Measurements from ENCODE around the gene RPTOR. TPM values are rescaled to one million over a fixed set of nuclear protein-coding genes. Genes with fewer than 3 reads are reported as not detected.

RPTOR gene
- total RNA-seq, 3 donors from 2014 or later (not counting 1 experiment from before 2014, with no cell fraction given): 49.2 to 63.6 (median 55.4) TPM

GRCh38 chr17:80640366-80641084 lies 95.9 kb downstream of the RPTOR start:
- Mint-ChIP-seq H3K9me3 (no peaks in the 10 kb centered on the region), H3K4me3 (no peak overlapping the region), H3K27ac (no peak overlapping the region), H3K36me3 (no peaks in the 10 kb centered on the region), H3K27me3 (ENCODE audit: low read depth in 2 of 2) (no peaks in the 10 kb centered on the region), H3K4me1 (peaks cover 12 to 19% of the 10 kb centered on the region in 2 donors)
- no peaks in the 10 kb centered on the region for H3K4me1 ChIP-seq (ENCODE audit: control insufficient read depth, insufficient read depth, low read length)
- WGBS (ENCODE audit: insufficient coverage): 96% methylated on average over 19 of the region's 19 CpGs
- H3K4me3 ChIP-seq (ENCODE audit: low read length): no peak overlapping the region
- no peak for TF ChIP-seq CTCF (IDR thresholded peaks at IDR 0.05)
- no peaks in the 10 kb centered on the region for H3K27me3 ChIP-seq (ENCODE audit: control insufficient read depth, insufficient read depth, low read length)
- intact Hi-C loops (cut with micrococcal nuclease): no loop called here
- no peaks in the 10 kb centered on the region for H3K36me3 ChIP-seq (ENCODE audit: control insufficient read depth, insufficient read depth, low read length)
- DNase-seq (no peak), ATAC-seq (no peak)
- H3K27ac ChIP-seq (ENCODE audit: low read length): no peak overlapping the region
- H3K9me3 ChIP-seq (ENCODE audit: control insufficient read depth, insufficient read depth, low read length): no peaks in the 10 kb centered on the region

GRCh38 chr17:80643326-80644099 lies 98.9 kb downstream of the RPTOR start:
- no peaks in the 10 kb centered on the region for H3K4me1 ChIP-seq (ENCODE audit: control insufficient read depth, insufficient read depth, low read length)
- Mint-ChIP-seq H3K36me3 (no peaks in the 10 kb centered on the region), H3K4me3 (no peak overlapping the region), H3K27me3 (ENCODE audit: low read depth in 2 of 2) (no peaks in the 10 kb centered on the region), H3K9me3 (no peaks in the 10 kb centered on the region), H3K27ac (no peak overlapping the region), H3K4me1 (peaks cover 15 to 18% of the 10 kb centered on the region in 2 donors)
- no peaks in the 10 kb centered on the region for H3K36me3 ChIP-seq (ENCODE audit: control insufficient read depth, insufficient read depth, low read length)
- intact Hi-C loops (cut with micrococcal nuclease): no loop called here
- TF ChIP-seq CTCF (IDR thresholded peaks at IDR 0.05): no peak
- no peaks in the 10 kb centered on the region for H3K27me3 ChIP-seq (ENCODE audit: control insufficient read depth, insufficient read depth, low read length)
- ATAC-seq (no peak), DNase-seq (no peak)
- no peak overlapping the region for H3K27ac ChIP-seq (ENCODE audit: low read length)
- H3K9me3 ChIP-seq (ENCODE audit: control insufficient read depth, insufficient read depth, low read length): no peaks in the 10 kb centered on the region
- WGBS (ENCODE audit: insufficient coverage): 95% methylated on average over 19 of the region's 19 CpGs
- H3K4me3 ChIP-seq (ENCODE audit: low read length): no peak overlapping the region

GRCh38 chr17:80644536-80644935 lies 99.9 kb downstream of the RPTOR start:
- no peak overlapping the region for H3K4me3 ChIP-seq (ENCODE audit: low read length)
- H3K9me3 ChIP-seq (ENCODE audit: control insufficient read depth, insufficient read depth, low read length): no peaks in the 10 kb centered on the region
- H3K36me3 ChIP-seq (ENCODE audit: control insufficient read depth, insufficient read depth, low read length): no peaks in the 10 kb centered on the region
- intact Hi-C loops (cut with micrococcal nuclease): no loop called here
- DNase-seq (no peak), ATAC-seq (no peak)
- H3K27me3 ChIP-seq (ENCODE audit: control insufficient read depth, insufficient read depth, low read length): no peaks in the 10 kb centered on the region
- Mint-ChIP-seq H3K27me3 (ENCODE audit: low read depth in 2 of 2) (no peaks in the 10 kb centered on the region), H3K36me3 (no peaks in the 10 kb centered on the region), H3K4me1 (peaks cover 22 to 26% of the 10 kb centered on the region in 2 donors), H3K4me3 (no peak overlapping the region), H3K27ac (no peak overlapping the region), H3K9me3 (no peaks in the 10 kb centered on the region)
- H3K4me1 ChIP-seq (ENCODE audit: control insufficient read depth, insufficient read depth, low read length): peaks cover 5% of the 10 kb centered on the region
- WGBS (ENCODE audit: insufficient coverage): 98% methylated on average over 3 of the region's 3 CpGs
- H3K27ac ChIP-seq (ENCODE audit: low read length): no peak overlapping the region
- no peak for TF ChIP-seq CTCF (IDR thresholded peaks at IDR 0.05)
